Measurements from ENCODE around the gene MEF2A. TPM values are rescaled to one million over a fixed set of nuclear protein-coding genes. Genes with fewer than 3 reads are reported as not detected.
A peak's percentile ranks its signal among the peaks of the same experiment; 100 is the strongest.

MEF2A gene
- total RNA-seq, 1 donor from 2014 or later, result 61.9 TPM

GRCh38 chr15:99645543-99645935, 79.8 kb downstream of the MEF2A start:
- Histone ChIP-seq H3K4me2 (no peak overlapping the region), H3K4me1 (no peaks in the 10 kb centered on the region), H3K27ac (no peak overlapping the region), H3K4me3 (no peak overlapping the region), H3K9ac (no peak overlapping the region), H3K9me3 (ENCODE audit: low read depth) (peaks cover 7% of the 10 kb centered on the region), H2AFZ (replicated peaks) (no peak overlapping the region), H3F3A (ENCODE audit: low read depth) (no peaks in the 10 kb centered on the region), H3K36me3 (peaks cover 16% of the 10 kb centered on the region), H4K20me1 (ENCODE audit: low read depth) (no peaks in the 10 kb centered on the region), H3K79me2 (ENCODE audit: low read depth) (no peaks in the 10 kb centered on the region), H3K27me3 (no peaks in the 10 kb centered on the region)
- Mint-ChIP-seq H3K27me3 (ENCODE audit: insufficient read depth, low read depth) (no peaks in the 10 kb centered on the region), H3K4me3 (no peak overlapping the region), H3K36me3 (peaks cover 57% of the 10 kb centered on the region), H3K9me3 (peaks cover 13% of the 10 kb centered on the region), H3K4me1 (no peaks in the 10 kb centered on the region), H3K27ac (no peak overlapping the region)
- no peak for DNase-seq (ENCODE audit: low spot score)
- TF ChIP-seq EZH2phosphoT487 (IDR thresholded peaks at IDR 0.05) (no peak), CTCF (IDR thresholded peaks at IDR 0.05) (no peak), EZH2 (IDR thresholded peaks at IDR 0.05) (no peak)

GRCh38 chr15:99645951-99646350, 80.2 kb downstream of the MEF2A start:
- peaks cover 13% of the 10 kb centered on the region for H3K9me3 Mint-ChIP-seq

GRCh38 chr15:99651023-99651807, 85.4 kb downstream of the MEF2A start:
- Histone ChIP-seq H3K4me1 (peaks cover 6% of the 10 kb centered on the region), H3K9ac (no peak overlapping the region), H3K4me2 (no peak overlapping the region), H3F3A (ENCODE audit: low read depth) (no peaks in the 10 kb centered on the region), H3K27me3 (no peaks in the 10 kb centered on the region), H4K20me1 (ENCODE audit: low read depth) (no peaks in the 10 kb centered on the region), H3K4me3 (no peak overlapping the region), H3K36me3 (peaks cover 6% of the 10 kb centered on the region), H3K9me3 (ENCODE audit: low read depth) (peaks cover 6% of the 10 kb centered on the region), H3K79me2 (ENCODE audit: low read depth) (no peaks in the 10 kb centered on the region), H2AFZ (replicated peaks) (no peak overlapping the region), H3K27ac (no peak overlapping the region)
- TF ChIP-seq EZH2phosphoT487 (IDR thresholded peaks at IDR 0.05) (no peak), CTCF (IDR thresholded peaks at IDR 0.05) (no peak), EZH2 (IDR thresholded peaks at IDR 0.05) (no peak)
- Mint-ChIP-seq H3K4me1 (no peaks in the 10 kb centered on the region), H3K9me3 (peaks cover 6% of the 10 kb centered on the region), H3K27ac (peak overlapping the region; percentile 38), H3K27me3 (ENCODE audit: insufficient read depth, low read depth) (no peaks in the 10 kb centered on the region), H3K36me3 (peaks cover 31% of the 10 kb centered on the region), H3K4me3 (no peak overlapping the region)
- DNase-seq (ENCODE audit: low spot score), result no peak

More at GRCh38 chr15:99645951-99646350, 80.2 kb downstream of the MEF2A start:
- Mint-ChIP-seq H3K4me1 (no peaks in the 10 kb centered on the region), H3K36me3 (peaks cover 55% of the 10 kb centered on the region), H3K27me3 (ENCODE audit: insufficient read depth, low read depth) (no peaks in the 10 kb centered on the region), H3K27ac (no peak overlapping the region), H3K4me3 (no peak overlapping the region)
- Histone ChIP-seq H3K4me2 (no peak overlapping the region), H3K36me3 (peaks cover 16% of the 10 kb centered on the region), H3F3A (ENCODE audit: low read depth) (no peaks in the 10 kb centered on the region), H3K27ac (no peak overlapping the region), H2AFZ (replicated peaks) (no peak overlapping the region), H4K20me1 (ENCODE audit: low read depth) (no peaks in the 10 kb centered on the region), H3K79me2 (ENCODE audit: low read depth) (no peaks in the 10 kb centered on the region), H3K4me1 (no peaks in the 10 kb centered on the region), H3K9me3 (ENCODE audit: low read depth) (peaks cover 7% of the 10 kb centered on the region), H3K27me3 (no peaks in the 10 kb centered on the region), H3K9ac (no peak overlapping the region), H3K4me3 (no peak overlapping the region)
- TF ChIP-seq CTCF (IDR thresholded peaks at IDR 0.05) (no peak), EZH2phosphoT487 (IDR thresholded peaks at IDR 0.05) (no peak), EZH2 (IDR thresholded peaks at IDR 0.05) (no peak)
- no peak for DNase-seq (ENCODE audit: low spot score)
